DMS53 (cell line): ENCODE measurements around the gene OAS3.

ENCODE experiments used
- DNase-seq: peaks from one replicate; lab custom pipeline; 2025; lab: John Stamatoyannopoulos, UW

Gene OAS3

DNA sequence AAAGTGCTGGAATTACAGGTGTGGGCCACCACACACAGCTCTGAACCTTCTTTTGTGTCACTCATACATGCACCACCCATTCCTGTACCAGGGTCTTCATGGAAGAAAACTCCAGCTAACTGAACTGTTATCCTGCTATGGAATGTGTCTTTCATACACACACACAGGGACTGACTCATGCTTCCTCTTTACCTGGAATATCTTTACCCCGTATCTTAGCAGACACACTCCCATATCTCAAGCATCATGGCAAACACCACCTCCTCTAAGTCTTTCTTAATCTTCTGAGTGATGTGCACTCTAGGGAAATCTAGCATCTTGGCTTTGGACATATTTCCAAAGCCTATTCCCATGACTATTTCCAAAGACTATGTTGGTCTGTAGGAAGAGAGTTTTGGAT is 83.2 kb downstream of the OAS3 start:
- no peak for DNase-seq
